ENCODE results near the gene RNF44. TPM values are rescaled to one million over a fixed set of nuclear protein-coding genes. Genes with fewer than 3 reads are reported as not detected.
A peak's percentile ranks its signal among the peaks of the same experiment; 100 is the strongest.

Gene RNF44
- total RNA-seq, 4 donors from 2014 or later = 29.6 to 45.7 (median 33.7) TPM

DNA sequence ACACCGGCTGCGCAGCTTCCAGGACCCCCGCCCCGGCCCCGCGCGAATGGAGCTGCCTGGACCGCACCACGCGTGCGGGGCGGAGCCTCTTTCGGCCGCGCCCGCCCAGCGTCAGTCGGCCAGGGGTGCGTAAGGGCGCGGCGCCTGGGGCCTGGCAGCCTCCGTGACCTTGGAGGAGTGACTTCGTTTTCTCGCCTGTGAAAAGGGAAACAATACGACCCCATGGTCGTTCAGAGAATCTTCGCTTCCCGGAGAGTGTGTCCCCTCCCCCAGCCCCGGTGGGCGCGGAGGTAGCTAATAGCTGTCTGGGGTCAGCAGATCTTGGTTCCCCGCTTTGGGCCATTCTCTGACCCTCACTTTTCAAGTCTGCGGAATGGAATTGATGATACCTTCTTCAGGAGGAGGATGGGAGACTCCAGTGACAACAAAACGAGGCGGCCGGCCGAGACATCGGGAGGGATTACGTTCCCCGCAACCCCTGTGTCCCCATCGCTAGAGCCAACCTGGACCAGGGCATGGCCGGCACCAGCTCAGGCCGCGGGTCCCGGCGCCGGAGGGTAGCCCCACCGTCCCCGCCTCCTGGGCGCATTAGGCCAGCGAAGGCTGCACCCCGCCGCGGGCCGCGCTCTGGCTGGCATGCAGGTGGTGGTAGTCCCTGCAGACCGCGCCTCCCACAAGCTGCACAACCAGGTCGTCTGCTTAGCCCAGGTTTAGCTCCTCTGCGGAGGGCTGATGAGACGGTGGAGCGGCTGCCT, 6.4 kb upstream of the RNF44 start:
- DNase-seq (ENCODE audit: low spot score in 2 of 2) = peak; percentile 68 to 94
- TF ChIP-seq POLR2A (IDR thresholded peaks at IDR 0.05) (no peak), CTCF (IDR thresholded peaks at IDR 0.05) (no peak)

DNA sequence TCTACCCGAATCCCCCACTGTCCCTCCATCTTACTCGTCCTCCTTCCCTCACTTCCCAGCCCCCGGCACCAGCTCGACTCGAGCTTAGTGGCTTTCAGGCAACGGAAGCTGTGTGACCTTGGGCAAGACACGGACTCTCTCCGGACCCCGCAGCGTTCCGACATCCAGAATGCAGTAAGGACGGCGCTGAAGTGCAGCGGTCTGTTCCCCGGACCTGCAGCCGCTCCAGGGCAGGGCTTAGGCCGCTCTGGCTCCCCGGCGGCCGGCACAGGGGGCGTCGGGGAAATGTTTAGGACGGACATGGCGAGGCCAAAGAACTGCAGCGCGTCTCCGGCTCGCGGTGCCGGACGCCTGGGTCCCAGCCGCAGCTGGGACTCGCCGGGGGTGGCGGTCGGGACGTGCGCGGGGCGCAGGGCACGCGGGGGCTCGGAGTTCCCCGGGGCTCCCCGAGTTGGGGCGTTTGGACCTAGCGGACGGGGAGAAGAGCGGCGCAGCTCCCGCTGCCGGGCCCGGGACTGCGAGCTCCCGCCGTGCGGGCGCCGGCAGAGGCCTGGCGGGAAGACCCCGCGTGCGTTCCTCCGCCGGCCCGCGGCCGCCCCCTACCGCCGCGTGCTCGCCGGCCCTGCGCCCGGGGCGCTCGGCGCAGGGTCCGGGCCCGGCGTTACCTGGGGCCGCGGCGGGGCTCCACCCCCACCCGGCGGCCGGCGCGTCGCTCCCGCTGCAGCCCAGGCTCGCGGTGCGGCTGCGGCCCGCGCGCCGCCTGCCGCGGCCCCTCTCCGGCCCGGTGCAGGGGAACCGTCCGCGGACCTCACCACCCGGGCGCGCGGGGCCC, 5.6 kb upstream of the RNF44 start:
- 2 to 5% methylated on average over 18 to 35 of the region's 110 CpGs for WGBS, 2 donors

More for the DNA sequence above, 6.4 kb upstream of the RNF44 start:
- H3K4me3 ChIP-seq (ENCODE audit: low read depth, poor library complexity, severe bottlenecking) = peak overlapping the region; percentile 33
- WGBS, 2 donors = 1 to 2% methylated on average over 49 to 59 of the region's 63 CpGs
- intact Hi-C loops (cut with DNase I; ENCODE audit: low total_unique reads) = no loop called here

DNA sequence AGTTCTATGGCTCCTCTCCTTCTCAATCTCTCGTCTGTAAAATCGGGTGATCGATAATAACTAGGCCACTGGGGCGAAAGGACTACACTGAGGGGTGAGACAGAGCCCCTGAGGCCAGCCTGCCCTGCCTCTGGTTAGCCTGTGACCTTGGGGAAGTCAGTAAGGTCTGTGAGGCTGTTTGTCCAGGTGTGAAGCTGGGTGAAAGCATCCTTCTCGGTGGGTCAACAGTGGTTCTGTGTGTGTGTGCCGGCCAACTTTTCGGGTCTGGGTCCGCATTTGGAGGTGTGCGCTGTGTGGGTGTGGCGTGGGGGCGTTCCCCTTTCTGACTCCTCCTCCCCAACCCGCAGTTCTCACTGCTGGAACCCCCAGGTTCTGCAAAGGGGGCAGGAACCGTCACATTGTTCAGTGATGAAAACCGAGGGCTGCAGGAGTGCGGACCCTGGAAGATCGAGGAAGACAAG, 5.0 kb upstream of the RNF44 start:
- peak overlapping the region; percentile 35 for H3K4me3 ChIP-seq (ENCODE audit: low read depth, poor library complexity, severe bottlenecking)
- 41 to 52% methylated on average over 14 to 16 of the region's 16 CpGs for WGBS, 2 donors
- intact Hi-C loops (cut with DNase I; ENCODE audit: low total_unique reads) = no loop called here
- DNase-seq (ENCODE audit: low spot score in 2 of 2) = no peak
- TF ChIP-seq POLR2A (IDR thresholded peaks at IDR 0.05) (no peak), CTCF (IDR thresholded peaks at IDR 0.05) (no peak)

More for the DNA sequence above, 5.6 kb upstream of the RNF44 start:
- DNase-seq (ENCODE audit: low spot score in 2 of 2) = no peak
- no peak for TF ChIP-seq CTCF (IDR thresholded peaks at IDR 0.05)
- no peak for TF ChIP-seq POLR2A (IDR thresholded peaks at IDR 0.05)
- H3K4me3 ChIP-seq (ENCODE audit: low read depth, poor library complexity, severe bottlenecking) = peak overlapping the region; percentile 35
- intact Hi-C loops (cut with DNase I; ENCODE audit: low total_unique reads) = no loop called here

GRCh38 chr5:176541338-176542134, 4.3 kb upstream of the RNF44 start:
- TF ChIP-seq CTCF (IDR thresholded peaks at IDR 0.05) (no peak), POLR2A (IDR thresholded peaks at IDR 0.05) (no peak)
- H3K4me3 ChIP-seq (ENCODE audit: low read depth, poor library complexity, severe bottlenecking) = no peak overlapping the region
- DNase-seq (ENCODE audit: low spot score in 2 of 2) = peak; percentile 71 to 93
- intact Hi-C loops (cut with DNase I; ENCODE audit: low total_unique reads) = no loop called here
- WGBS, 2 donors = 33 to 47% methylated on average over 10 to 12 of the region's 12 CpGs

GRCh38 chr5:176540956-176541337, 3.7 kb upstream of the RNF44 start:
- H3K4me3 ChIP-seq (ENCODE audit: low read depth, poor library complexity, severe bottlenecking) = no peak overlapping the region
- no peak for DNase-seq (ENCODE audit: low spot score in 2 of 2)
- no peak for TF ChIP-seq POLR2A (IDR thresholded peaks at IDR 0.05)
- 91 to 93% methylated on average over 8 of the region's 8 CpGs for WGBS, 2 donors
- intact Hi-C loops (cut with DNase I; ENCODE audit: low total_unique reads) = no loop called here
